ENCODE measurements around the gene GRPEL2. TPM values are rescaled to one million over a fixed set of nuclear protein-coding genes. Genes with fewer than 3 reads are reported as not detected.

GRPEL2 gene
- total and polyA plus RNA-seq, 2 of the 8 experiments (the other 6 are each of a cell fraction or from before 2014, with no cell fraction given) = 11.2 to 52.2 TPM

- TF ChIP-seq TBP (IDR thresholded peaks at IDR 0.05; ENCODE audit: low read depth, low read length) (no peak), GABPA (IDR thresholded peaks at IDR 0.05; ENCODE audit: borderline replicate concordance, insufficient read depth, low read length) (no peak), EGR1 (IDR thresholded peaks at IDR 0.05; ENCODE audit: borderline replicate concordance, low read depth, low read length) (no peak), SIX5 (IDR thresholded peaks at IDR 0.05; ENCODE audit: low read depth, low read length) (no peak), CTCF (IDR thresholded peaks at IDR 0.05; ENCODE audit: control extremely low read depth in 1 of 3, insufficient read depth in 1 of 3, low read depth in 1 of 3, low read length in 3 of 3) (no peak), POU5F1 (IDR thresholded peaks at IDR 0.05; ENCODE audit: low read depth, low read length) (no peak)
These were observed 29.0 kb downstream of the GRPEL2 start (continued) for GRCh38 chr5:149374303-149374702.

Data from H1 (cell line).